Loucy (cell line): Measurements from ENCODE around the gene APMAP.

Experiments
- EZH2phosphoT487 ChIP-seq: fragments of 200-600 bp; IDR thresholded peaks from 2 replicates; pipeline ENCODE4 v1.6.1; 2018; ENCODE audit warnings: antibody characterized with exemption, mild to moderate bottlenecking, moderate library complexity, borderline replicate concordance
- TF ChIP-seq, protein P1 (sequence below): fragments of 200-600 bp; sonication (generic); conservative IDR thresholded peaks from 2 replicates; pipeline ENCODE4 v1.5.1; 2014; ENCODE audit warnings: mild to moderate bottlenecking, antibody characterized with exemption, low read length

DNA sequence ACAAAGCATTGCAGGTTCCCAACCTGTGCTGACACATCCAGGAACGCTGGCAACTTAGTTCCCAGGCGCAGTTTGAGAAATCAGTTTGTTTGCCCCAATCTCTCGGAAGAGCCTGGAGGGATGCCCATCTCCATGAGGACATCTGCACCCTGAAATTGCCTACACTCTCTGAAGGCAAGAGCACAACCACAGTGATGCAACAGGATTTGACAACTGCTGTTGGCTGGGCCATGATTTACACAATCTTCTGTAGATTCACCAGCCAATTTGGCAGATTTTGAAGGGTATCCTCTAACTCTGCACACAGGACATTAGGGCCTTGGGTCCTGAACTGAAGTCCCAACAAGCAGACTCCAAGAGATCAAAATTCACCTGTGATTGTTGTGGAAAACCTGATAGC lies 3.4 kb downstream of the APMAP start:
- TF ChIP-seq, protein P1, sequence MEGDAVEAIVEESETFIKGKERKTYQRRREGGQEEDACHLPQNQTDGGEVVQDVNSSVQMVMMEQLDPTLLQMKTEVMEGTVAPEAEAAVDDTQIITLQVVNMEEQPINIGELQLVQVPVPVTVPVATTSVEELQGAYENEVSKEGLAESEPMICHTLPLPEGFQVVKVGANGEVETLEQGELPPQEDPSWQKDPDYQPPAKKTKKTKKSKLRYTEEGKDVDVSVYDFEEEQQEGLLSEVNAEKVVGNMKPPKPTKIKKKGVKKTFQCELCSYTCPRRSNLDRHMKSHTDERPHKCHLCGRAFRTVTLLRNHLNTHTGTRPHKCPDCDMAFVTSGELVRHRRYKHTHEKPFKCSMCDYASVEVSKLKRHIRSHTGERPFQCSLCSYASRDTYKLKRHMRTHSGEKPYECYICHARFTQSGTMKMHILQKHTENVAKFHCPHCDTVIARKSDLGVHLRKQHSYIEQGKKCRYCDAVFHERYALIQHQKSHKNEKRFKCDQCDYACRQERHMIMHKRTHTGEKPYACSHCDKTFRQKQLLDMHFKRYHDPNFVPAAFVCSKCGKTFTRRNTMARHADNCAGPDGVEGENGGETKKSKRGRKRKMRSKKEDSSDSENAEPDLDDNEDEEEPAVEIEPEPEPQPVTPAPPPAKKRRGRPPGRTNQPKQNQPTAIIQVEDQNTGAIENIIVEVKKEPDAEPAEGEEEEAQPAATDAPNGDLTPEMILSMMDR, result no peak
- no peak for TF ChIP-seq EZH2phosphoT487
